ENCODE measurements around the gene NPAS2.
A peak's percentile ranks its signal among the peaks of the same experiment; 100 is the strongest.

The NPAS2 gene

GRCh38 chr2:101004620-101005325 is 184.8 kb downstream of the NPAS2 start:
- peak overlapping the region; percentile 96 for H3K4me3 ChIP-seq (ENCODE audit: control insufficient read depth, low read depth, low read length)
- TF ChIP-seq CTCF (conservative IDR thresholded peaks at IDR 0.05; ENCODE audit: control insufficient read depth, insufficient read depth, low read depth, low read length), result no peak
- DNase-seq (ENCODE audit: low read depth), result no peak

- DNase-seq (ENCODE audit: low read depth), result no peak
- no peak for TF ChIP-seq CTCF (conservative IDR thresholded peaks at IDR 0.05; ENCODE audit: control insufficient read depth, insufficient read depth, low read depth, low read length)
- H3K4me3 ChIP-seq (ENCODE audit: control insufficient read depth, low read depth, low read length), result no peak overlapping the region
Measured at GRCh38 chr2:101006065-101006715, 186.3 kb downstream of the NPAS2 start.

- DNase-seq (ENCODE audit: low read depth), result peak; percentile 19
- no peak overlapping the region for H3K4me3 ChIP-seq (ENCODE audit: control insufficient read depth, low read depth, low read length)
- no peak for TF ChIP-seq CTCF (conservative IDR thresholded peaks at IDR 0.05; ENCODE audit: control insufficient read depth, insufficient read depth, low read depth, low read length)
Measured at GRCh38 chr2:101007415-101008345, 187.7 kb downstream of the NPAS2 start.

- no peak for DNase-seq (ENCODE audit: low read depth)
- no peak for TF ChIP-seq CTCF (conservative IDR thresholded peaks at IDR 0.05; ENCODE audit: control insufficient read depth, insufficient read depth, low read depth, low read length)
- H3K4me3 ChIP-seq (ENCODE audit: control insufficient read depth, low read depth, low read length), result no peak overlapping the region
Measured at GRCh38 chr2:101011152-101011551, 191.2 kb downstream of the NPAS2 start.

GRCh38 chr2:101012054-101012705 is 192.2 kb downstream of the NPAS2 start:
- no peak overlapping the region for H3K4me3 ChIP-seq (ENCODE audit: control insufficient read depth, low read depth, low read length)
- DNase-seq (ENCODE audit: low read depth), result peak; percentile 18
- no peak for TF ChIP-seq CTCF (conservative IDR thresholded peaks at IDR 0.05; ENCODE audit: control insufficient read depth, insufficient read depth, low read depth, low read length)

- TF ChIP-seq CTCF (conservative IDR thresholded peaks at IDR 0.05; ENCODE audit: control insufficient read depth, insufficient read depth, low read depth, low read length), result peak; percentile 80
- H3K4me3 ChIP-seq (ENCODE audit: control insufficient read depth, low read depth, low read length), result no peak overlapping the region
- DNase-seq (ENCODE audit: low read depth), result peak; percentile 57
Measured at GRCh38 chr2:101012706-101013181, 192.8 kb downstream of the NPAS2 start.
